GM08714 (cell line): Measurements from ENCODE around the gene CDC25A.

Source experiments
- H3K4me3 ChIP-seq: fragments of 200-500 bp; sonication (Bioruptor generic); 2 replicates; pipeline ENCODE4 v1.5.1; 2014; ENCODE audit warnings: mild to moderate bottlenecking, low read length, inconsistent platforms
- ZNF274 ChIP-seq: IDR thresholded peaks from 2 replicates; pipeline ENCODE4 v1.6.1; 2012; ENCODE audit warnings: mild to moderate bottlenecking, low read depth, low read length

The CDC25A gene

GRCh38 chr3:48118928-48119327 lies 69.3 kb downstream of the CDC25A start:
- TF ChIP-seq ZNF274 = no peak
- H3K4me3 ChIP-seq = no peak overlapping the region

GRCh38 chr3:48118322-48118721 lies 69.9 kb downstream of the CDC25A start:
- no peak overlapping the region for H3K4me3 ChIP-seq
- TF ChIP-seq ZNF274 = no peak

- H3K4me3 ChIP-seq = peak overlapping the region; percentile 55; the same call in 1 of the 2 replicates
- no peak for TF ChIP-seq ZNF274
These were observed 75.4 kb downstream of the CDC25A start for GRCh38 chr3:48112813-48113212.

- peak overlapping the region; percentile 55; the same call in 1 of the 2 replicates for H3K4me3 ChIP-seq
These were observed 76.0 kb downstream of the CDC25A start for GRCh38 chr3:48112108-48112791.

- TF ChIP-seq ZNF274 = no peak
- no peak overlapping the region for H3K4me3 ChIP-seq
These were observed 77.8 kb downstream of the CDC25A start for GRCh38 chr3:48110463-48110862.

- H3K4me3 ChIP-seq = no peak overlapping the region
- no peak for TF ChIP-seq ZNF274
These were observed 81.0 kb downstream of the CDC25A start for GRCh38 chr3:48107227-48107626.
